Smooth muscle cell (in vitro differentiated cells): ENCODE results near the gene SBNO1. TPM values are rescaled to one million over a fixed set of nuclear protein-coding genes. Genes with fewer than 3 reads are reported as not detected.

Experiments
- DNase-seq: peaks from one replicate; lab custom pipeline; 2025; ENCODE audit not compliant: unreplicated experiment; lab: John Stamatoyannopoulos, UW
- H2AFZ ChIP-seq: fragments of 200-600 bp; sonication (generic); 2 replicates; pipeline ENCODE4 v1.6.0; 2016; ENCODE audit warnings: antibody characterized with exemption, low read depth, mild to moderate bottlenecking
- H3F3A ChIP-seq: fragments of 200-600 bp; sonication (generic); 2 replicates; pipeline ENCODE4 v1.6.0; 2017; ENCODE audit warnings: antibody characterized with exemption, low read depth
- H3K27ac ChIP-seq: fragments of 200-600 bp; sonication (generic); 2 replicates; pipeline ENCODE4 v1.5.1; 2016; ENCODE audit warnings: low read depth, mild to moderate bottlenecking
- H3K27me3 ChIP-seq: fragments of 200-600 bp; sonication (generic); 2 replicates; pipeline ENCODE4 v1.6.1; 2016; ENCODE audit warnings: low read depth, mild to moderate bottlenecking
- H3K36me3 ChIP-seq: fragments of 200-600 bp; sonication (generic); 2 replicates; pipeline ENCODE4 v1.5.1; 2016; ENCODE audit warnings: low read depth
- H3K4me1 ChIP-seq: fragments of 200-600 bp; sonication (generic); 2 replicates; pipeline ENCODE4 v1.5.1; 2016; ENCODE audit warnings: low read depth
- H3K4me2 ChIP-seq: fragments of 200-600 bp; sonication (generic); 2 replicates; pipeline ENCODE4 v1.6.0; 2016; ENCODE audit warnings: mild to moderate bottlenecking
- H3K4me3 ChIP-seq: fragments of 200-600 bp; sonication (generic); 2 replicates; pipeline ENCODE4 v1.5.1; 2016; ENCODE audit warnings: mild to moderate bottlenecking
- H3K79me2 ChIP-seq: fragments of 200-600 bp; sonication (generic); 2 replicates; pipeline ENCODE4 v1.6.0; 2016; ENCODE audit warnings: low read depth, mild to moderate bottlenecking
- H3K9ac ChIP-seq: fragments of 200-600 bp; sonication (generic); 2 replicates; pipeline ENCODE4 v1.6.0; 2016; ENCODE audit warnings: low read depth
- H3K9me3 ChIP-seq: fragments of 200-600 bp; sonication (generic); replicated peaks from 2 replicates; pipeline ENCODE4 v1.5.1; 2016; ENCODE audit warnings: low read depth
- H4K20me1 ChIP-seq: fragments of 200-600 bp; sonication (generic); 2 replicates; pipeline ENCODE4 v1.6.0; 2016; ENCODE audit warnings: low read depth
- WGBS: methylation state at CpG from one replicate; pipeline ENCODE4 v1.1.7; 2016; ENCODE audit warnings: low lambda C conversion rate; 5-methylcytosine and 5-hydroxymethylcytosine counted together
- polyA plus RNA-seq: library from polyadenylated mRNA; unstranded; fragments of >200 nt; fragmentation: Nextera tagmentation; extraction: Ambion mirVana; gene quantifications from 2 replicates; pipeline ENCODE4 v1.2.1, GENCODE V29; 2016
- total RNA-seq: library from RNA; depleted of rRNA; stranded (reverse); fragments of >200 nt; gene quantifications from 2 replicates; pipeline ENCODE4 v1.2.3, GENCODE V29; 2014
- TF ChIP-seq, protein P1 (sequence below): fragments of 200-600 bp; sonication (generic); IDR thresholded peaks from 2 replicates; pipeline ENCODE4 v1.5.1; 2017; ENCODE audit warnings: borderline replicate concordance, mild to moderate bottlenecking, antibody characterized with exemption; ENCODE audit not compliant: insufficient read depth, poor library complexity, severe bottlenecking

SBNO1 gene
- total and polyA plus RNA-seq, 2 experiments from 2014 or later: 14.6 to 24.5 TPM

DNA sequence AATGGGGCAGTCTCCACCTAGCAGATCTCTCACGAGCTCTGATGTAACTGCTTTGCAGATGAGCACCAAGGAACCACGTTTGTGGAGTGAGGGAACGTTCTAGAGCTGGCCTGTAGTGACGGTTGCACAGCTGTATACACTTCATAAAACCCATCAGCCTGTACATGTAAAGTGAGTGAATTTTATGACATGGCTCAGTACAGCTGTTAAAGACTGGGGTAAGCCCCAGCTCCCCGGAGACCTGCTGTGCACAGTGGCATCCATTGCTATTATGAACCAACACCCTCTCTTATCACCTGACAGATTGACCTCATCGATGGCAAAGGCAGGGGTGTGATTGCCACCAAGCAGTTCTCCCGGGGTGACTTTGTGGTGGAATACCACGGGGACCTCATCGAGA is 39.9 kb upstream of the SBNO1 start:
- H3K79me2 ChIP-seq: peaks cover 28% of the 10 kb centered on the region
- no peak overlapping the region for H3K4me2 ChIP-seq
- H3K36me3 ChIP-seq: peaks cover 6% of the 10 kb centered on the region
- 97% methylated on average over 9 of the region's 9 CpGs for WGBS
- no peak overlapping the region for H3K9ac ChIP-seq
- DNase-seq: no peak
- TF ChIP-seq, protein P1, sequence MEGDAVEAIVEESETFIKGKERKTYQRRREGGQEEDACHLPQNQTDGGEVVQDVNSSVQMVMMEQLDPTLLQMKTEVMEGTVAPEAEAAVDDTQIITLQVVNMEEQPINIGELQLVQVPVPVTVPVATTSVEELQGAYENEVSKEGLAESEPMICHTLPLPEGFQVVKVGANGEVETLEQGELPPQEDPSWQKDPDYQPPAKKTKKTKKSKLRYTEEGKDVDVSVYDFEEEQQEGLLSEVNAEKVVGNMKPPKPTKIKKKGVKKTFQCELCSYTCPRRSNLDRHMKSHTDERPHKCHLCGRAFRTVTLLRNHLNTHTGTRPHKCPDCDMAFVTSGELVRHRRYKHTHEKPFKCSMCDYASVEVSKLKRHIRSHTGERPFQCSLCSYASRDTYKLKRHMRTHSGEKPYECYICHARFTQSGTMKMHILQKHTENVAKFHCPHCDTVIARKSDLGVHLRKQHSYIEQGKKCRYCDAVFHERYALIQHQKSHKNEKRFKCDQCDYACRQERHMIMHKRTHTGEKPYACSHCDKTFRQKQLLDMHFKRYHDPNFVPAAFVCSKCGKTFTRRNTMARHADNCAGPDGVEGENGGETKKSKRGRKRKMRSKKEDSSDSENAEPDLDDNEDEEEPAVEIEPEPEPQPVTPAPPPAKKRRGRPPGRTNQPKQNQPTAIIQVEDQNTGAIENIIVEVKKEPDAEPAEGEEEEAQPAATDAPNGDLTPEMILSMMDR: no peak
- H3K27ac ChIP-seq: no peak overlapping the region
- no peaks in the 10 kb centered on the region for H3K9me3 ChIP-seq
- no peak overlapping the region for H3K4me3 ChIP-seq
- peaks cover 45% of the 10 kb centered on the region for H4K20me1 ChIP-seq
- H3K4me1 ChIP-seq: no peaks in the 10 kb centered on the region
- no peak overlapping the region for H2AFZ ChIP-seq
- no peaks in the 10 kb centered on the region for H3K27me3 ChIP-seq
- H3F3A ChIP-seq: no peaks in the 10 kb centered on the region

DNA sequence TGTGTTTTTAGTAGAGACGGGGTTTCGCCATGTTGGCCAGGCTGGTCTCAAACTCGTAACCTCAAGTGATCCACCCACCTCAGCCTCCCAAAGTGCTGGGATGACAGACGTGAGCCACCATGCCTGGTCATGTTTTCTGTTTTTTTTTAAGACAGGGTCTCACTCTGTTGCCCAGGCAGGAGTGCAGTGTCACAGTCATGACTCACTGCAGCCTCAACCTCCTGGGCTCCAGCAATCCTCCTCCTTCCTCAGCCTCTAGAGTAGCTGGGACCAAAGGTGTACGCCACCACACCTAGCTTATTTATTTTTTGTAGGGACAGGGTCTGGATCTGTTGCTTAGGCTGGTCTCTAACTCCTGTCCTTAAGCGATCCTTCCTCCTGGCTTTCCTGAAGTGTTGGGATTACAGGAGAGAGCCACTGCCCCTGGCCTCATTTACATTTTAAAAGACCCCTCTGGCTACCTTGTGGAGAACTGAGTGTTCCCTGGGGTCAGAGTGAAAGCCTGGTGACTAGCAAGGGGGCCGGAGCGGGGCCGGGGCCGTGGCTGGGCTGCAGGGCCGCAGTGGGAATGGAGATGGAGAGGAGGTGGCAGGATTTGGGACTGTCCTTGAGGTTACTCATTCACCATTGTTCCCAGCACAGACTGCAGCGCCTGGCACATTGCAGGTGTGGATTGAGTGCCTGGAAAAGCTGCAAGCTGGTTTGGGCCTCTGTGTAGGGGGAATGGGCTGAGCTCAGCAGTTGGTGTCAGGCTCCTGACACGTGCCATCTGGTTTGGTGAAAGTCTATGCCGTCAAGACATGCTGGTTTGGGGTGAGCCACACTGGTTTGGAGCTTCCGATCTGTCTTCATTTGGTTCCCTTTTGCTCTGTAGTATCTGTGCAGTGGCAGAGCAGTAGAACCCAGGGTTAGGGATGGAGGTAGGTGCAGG is 37.4 kb upstream of the SBNO1 start:
- DNase-seq: no peak
- Histone ChIP-seq H3F3A (no peaks in the 10 kb centered on the region), H2AFZ (no peak overlapping the region), H3K4me3 (no peak overlapping the region), H3K4me1 (no peaks in the 10 kb centered on the region), H3K4me2 (no peak overlapping the region), H3K79me2 (peaks cover 54% of the 10 kb centered on the region), H3K27ac (no peak overlapping the region), H3K36me3 (peaks cover 6% of the 10 kb centered on the region), H3K27me3 (no peaks in the 10 kb centered on the region), H3K9ac (no peak overlapping the region), H4K20me1 (peaks cover 71% of the 10 kb centered on the region), H3K9me3 (no peaks in the 10 kb centered on the region)
- TF ChIP-seq, protein P1: no peak
- WGBS: 88% methylated on average over 15 of the region's 15 CpGs

DNA sequence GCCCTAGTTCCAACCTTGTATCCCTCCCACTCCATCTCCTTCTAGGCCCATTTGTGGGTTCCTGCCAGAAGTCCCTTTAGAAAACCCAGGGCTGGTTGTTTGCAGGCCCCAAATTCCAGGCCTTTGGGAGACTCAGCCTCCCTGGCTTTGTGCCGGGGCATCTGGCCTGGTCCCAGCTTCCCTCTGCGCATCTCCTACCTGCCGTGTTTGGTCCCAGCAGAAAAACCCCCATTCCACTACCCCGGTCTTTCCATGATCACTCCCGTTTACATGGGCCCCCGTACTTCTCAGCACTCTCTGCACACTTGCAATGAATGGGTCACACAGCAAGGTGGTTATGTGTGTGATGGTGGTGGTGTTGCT is 34.6 kb upstream of the SBNO1 start:
- H3K27me3 ChIP-seq: no peaks in the 10 kb centered on the region
- TF ChIP-seq, protein P1: no peak
- H3K36me3 ChIP-seq: peaks cover 4% of the 10 kb centered on the region
- H3K4me3 ChIP-seq: no peak overlapping the region
- H4K20me1 ChIP-seq: peaks cover 87% of the 10 kb centered on the region
- no peaks in the 10 kb centered on the region for H3K9me3 ChIP-seq
- no peak overlapping the region for H3K27ac ChIP-seq
- H3F3A ChIP-seq: no peaks in the 10 kb centered on the region
- no peak overlapping the region for H3K4me2 ChIP-seq
- WGBS: 98% methylated on average over 6 of the region's 6 CpGs
- H3K4me1 ChIP-seq: no peaks in the 10 kb centered on the region
- no peak overlapping the region for H3K9ac ChIP-seq
- no peak for DNase-seq
- peaks cover 81% of the 10 kb centered on the region for H3K79me2 ChIP-seq
- H2AFZ ChIP-seq: no peak overlapping the region
